ENCODE results near the gene HLA-DOB. TPM values are rescaled to one million over a fixed set of nuclear protein-coding genes. Genes with fewer than 3 reads are reported as not detected.

The HLA-DOB gene
- total and polyA plus RNA-seq, 2 of the 13 experiments (the other 11 are each of a cell fraction or from before 2014, with no cell fraction given), result not detected

GRCh38 chr6:32843979-32844838 lies 27.4 kb upstream of the HLA-DOB start, which contains the start of gene PSMB8 (continued):
- no peak for TF ChIP-seq ZBTB40 (IDR thresholded peaks at IDR 0.05)
- TF ChIP-seq ZBTB40 (CRISPR knock-in tag; IDR thresholded peaks at IDR 0.05), result no peak
- peak; percentile 84; the same call in 1 of the 2 replicates for TF ChIP-seq SRY (CRISPR knock-in tag; IDR thresholded peaks at IDR 0.05)
- no peak for TF ChIP-seq ZNF740 (CRISPR knock-in tag; IDR thresholded peaks at IDR 0.05)
- TF ChIP-seq ZNF382 (CRISPR knock-in tag; IDR thresholded peaks at IDR 0.05; ENCODE audit: borderline replicate concordance), result no peak
- no peak for TF ChIP-seq TERF1 (CRISPR knock-in tag; IDR thresholded peaks at IDR 0.05)
- peak; percentile 59; the same call in 1 of the 2 replicates for TF ChIP-seq KDM5A (IDR thresholded peaks at IDR 0.05; ENCODE audit: borderline replicate concordance, low read length)
- TF ChIP-seq MBD4 (IDR thresholded peaks at IDR 0.05; ENCODE audit: borderline replicate concordance, low read length), result no peak
- peak; percentile 81; the same call in 1 of the 2 replicates for TF ChIP-seq TBX3 (IDR thresholded peaks at IDR 0.05; ENCODE audit: borderline replicate concordance)
- no peak for TF ChIP-seq ZNF790 (CRISPR knock-in tag; IDR thresholded peaks at IDR 0.05; ENCODE audit: borderline replicate concordance)
- no peak for TF ChIP-seq REL (CRISPR knock-in tag; conservative IDR thresholded peaks at IDR 0.05)
- no peak for TF ChIP-seq NFE2L2 (IDR thresholded peaks at IDR 0.05; ENCODE audit: low read length)
- no peak for TF ChIP-seq SIX1 (CRISPR knock-in tag; IDR thresholded peaks at IDR 0.05; ENCODE audit: borderline replicate concordance)
- no peak for TF ChIP-seq HIC2 (CRISPR knock-in tag; IDR thresholded peaks at IDR 0.05; ENCODE audit: low read depth)
- TF ChIP-seq RAD21 (CRISPR knock-in tag; IDR thresholded peaks at IDR 0.05), result no peak

All from HepG2 (cell line).